ENCODE measurements around the gene RNF144A.

GRCh38 chr2:6927753-6928152 is 10.5 kb downstream of the RNF144A start:
- TF ChIP-seq CTCF (IDR thresholded peaks at IDR 0.05) (no peak), ZFX (IDR thresholded peaks at IDR 0.05; ENCODE audit: borderline replicate concordance) (no peak)
